PC-3 (cell line): ENCODE measurements around the gene UQCC3.

ENCODE experiments used
- CTCF ChIP-seq: fragments of 300-600 bp; sonication (generic); conservative IDR thresholded peaks from 2 replicates; pipeline ENCODE4 v1.5.1; 2017; ENCODE audit warnings: antibody characterized with exemption, low read depth, mild to moderate bottlenecking, low read length
- EZH2 ChIP-seq: fragments of 300-600 bp; sonication (generic); IDR thresholded peaks from one replicate; pipeline ENCODE4 v1.6.1; 2017; ENCODE audit warnings: antibody characterized with exemption, mild to moderate bottlenecking, low read length; ENCODE audit not compliant: unreplicated experiment
- EZH2phosphoT487 ChIP-seq: fragments of 300-600 bp; sonication (generic); IDR thresholded peaks from 2 replicates; pipeline ENCODE4 v1.6.1; 2018; ENCODE audit warnings: mild to moderate bottlenecking, antibody characterized with exemption, low read length, borderline replicate concordance

- TF ChIP-seq CTCF (no peak), EZH2 (no peak), EZH2phosphoT487 (no peak)
Observed at GRCh38 chr11:62644220-62644619, 27.3 kb upstream of the UQCC3 start.
